H54 (cell line): ENCODE data around the gene CUL9.

Experiments used
- DNase-seq: peaks from one replicate; pipeline ENCODE4 v3.0.0; 2011; ENCODE audit warnings: low spot score, mixed read lengths; ENCODE audit not compliant: insufficient read length
- FAIRE-seq: peaks from 3 replicates; lab custom pipeline; 2011; peaks lifted over from hg19 to GRCh38; lab: Jason Lieb, UNC
- POLR2A ChIP-seq: IDR thresholded peaks from 2 replicates; pipeline ENCODE4 v1.6.1; 2011; ENCODE audit warnings: low read depth, mild to moderate bottlenecking, low read length

Gene CUL9

GRCh38 chr6:43267619-43268354 lies 85.8 kb downstream of the CUL9 start:
- FAIRE-seq = no peak

GRCh38 chr6:43268355-43268700 lies 86.3 kb downstream of the CUL9 start:
- no peak for FAIRE-seq
- no peak for TF ChIP-seq POLR2A
- no peak for DNase-seq

More at GRCh38 chr6:43267619-43268354, 85.8 kb downstream of the CUL9 start:
- no peak for TF ChIP-seq POLR2A
- DNase-seq = no peak

GRCh38 chr6:43268782-43269272 lies 86.8 kb downstream of the CUL9 start:
- DNase-seq = no peak
- no peak for FAIRE-seq
- TF ChIP-seq POLR2A = no peak

GRCh38 chr6:43269273-43270007 lies 87.4 kb downstream of the CUL9 start:
- no peak for TF ChIP-seq POLR2A
- FAIRE-seq (no peak), DNase-seq (no peak)

- FAIRE-seq (no peak), DNase-seq (no peak)
- no peak for TF ChIP-seq POLR2A
Measured at GRCh38 chr6:43271103-43271815, 89.3 kb downstream of the CUL9 start.

- no peak for FAIRE-seq
- DNase-seq = no peak
- no peak for TF ChIP-seq POLR2A
Measured at GRCh38 chr6:43271944-43272343, 89.9 kb downstream of the CUL9 start.

- DNase-seq (no peak), FAIRE-seq (no peak)
- no peak for TF ChIP-seq POLR2A
Measured at GRCh38 chr6:43273707-43274106, 91.7 kb downstream of the CUL9 start.
